Measurements from ENCODE around the gene P2RX5. TPM values are rescaled to one million over a fixed set of nuclear protein-coding genes. Genes with fewer than 3 reads are reported as not detected.

Gene P2RX5
- total and polyA plus RNA-seq, 10 of the 15 experiments (the other 5 are each of a cell fraction or from before 2014, with no cell fraction given) = 6.9 to 28.8 (median 19.5) TPM

- 0 out of 2 replicates have a peak overlapping the region, but pooled peaks have one; percentile 4 for H3K27ac ChIP-seq (ENCODE audit: control insufficient read depth, insufficient read depth)
- BruUV-seq (replicated peaks) = no TSS peak
- H3K9ac ChIP-seq (ENCODE audit: control insufficient read depth, insufficient read depth, low read length) = no peak overlapping the region; the same call in 1 of the 2 replicates
- intact Hi-C loops (cut with micrococcal nuclease; ENCODE audit: unreplicated experiment) = no loop called here
- CTCF ChIA-PET = interaction anchor here (0.9 to 2.8 kb wide), 7 partner anchors 10 to 25 kb away, joined by 3 to 12 read pairs (median 4); partner anchors contain the start of gene HASPIN
- FAIRE-seq (no peak), ATAC-seq (no peak), DNase-seq (ENCODE audit: low read depth, low spot score) (peak; percentile 37)
- no peak overlapping the region; the same call in 1 of the 2 replicates for H3K4me2 ChIP-seq (ENCODE audit: control insufficient read depth, insufficient read depth)
- WGBS (ENCODE audit: insufficient coverage, insufficient replicate concordance, low lambda C conversion rate, missing lambda C conversion rate) = 60% methylated on average over 13 of the region's 13 CpGs
- in situ Hi-C loops (cut with MboI) = loop anchor here (25.0 kb wide), 1 partner anchor 1499 kb away; no protein-coding TSS in a partner anchor
- H4K20me1 ChIP-seq (ENCODE audit: control insufficient read depth, insufficient read depth) = no peaks in the 10 kb centered on the region
- SMC1A ChIA-PET (ENCODE audit: uncharacterized antibody, unreplicated experiment) = interaction anchor here (1.0 to 4.0 kb wide), 7 partner anchors 10 to 24 kb away, joined by 3 to 33 read pairs (median 6); partner anchors contain the start of gene HASPIN
- H3K9me3 ChIP-seq (replicated peaks; ENCODE audit: control insufficient read depth, insufficient read depth, low read length) = no peaks in the 10 kb centered on the region
- RAD21 ChIA-PET (ENCODE audit: unreplicated experiment) = interaction anchor here (1.2 to 3.5 kb wide), 3 partner anchors 11 to 17 kb away, joined by 4 to 27 read pairs (median 5); partner anchors contain the start of genes HASPIN and P2RX5
- POLR2A ChIA-PET = interaction anchor here (0.7 to 1.4 kb wide), 2 partner anchors 14 to 16 kb away, joined by 3 to 5 read pairs; no protein-coding TSS in a partner anchor
- no peaks in the 10 kb centered on the region for H3K79me2 ChIP-seq (ENCODE audit: control insufficient read depth, insufficient read depth, low read length)
- no peaks in the 10 kb centered on the region for H3K27me3 ChIP-seq (replicated peaks in 1 of 2; ENCODE audit: control insufficient read depth in 2 of 2, insufficient read depth in 2 of 2, low read length in 1 of 2)
- no peak overlapping the region for H2AFZ ChIP-seq (ENCODE audit: control insufficient read depth, low read depth, low read length)
- H3K4me3 ChIP-seq = no peak overlapping the region
- peaks cover 0 to 15% of the 10 kb centered on the region in 2 experiments; a peak in 2 of 4 replicates for H3K36me3 ChIP-seq (ENCODE audit: control insufficient read depth in 2 of 2, insufficient read depth in 2 of 2, low read length in 1 of 2)
- H3K4me1 ChIP-seq (ENCODE audit: control insufficient read depth, insufficient read depth, low read length) = peaks cover 27% of the 10 kb centered on the region
- TF ChIP-seq NBN (IDR thresholded peaks at IDR 0.05) = peak; percentile 72
- no peak for TF ChIP-seq BRCA1 (IDR thresholded peaks at IDR 0.05; ENCODE audit: low read depth, low read length)
- TF ChIP-seq ZNF24 (IDR thresholded peaks at IDR 0.05) = peak; percentile 30; the same call in 1 of the 2 replicates
- TF ChIP-seq FOXM1 (IDR thresholded peaks at IDR 0.05; ENCODE audit: low read depth, low read length) = no peak
- 0 out of 2 replicates have a peak, but pooled peaks have one; percentile 68 for TF ChIP-seq ZSCAN29 (IDR thresholded peaks at IDR 0.05)
- peak; percentile 68 for TF ChIP-seq SKIL (IDR thresholded peaks at IDR 0.05; ENCODE audit: low read depth, poor library complexity, severe bottlenecking)
- TF ChIP-seq RBBP5 (conservative IDR thresholded peaks at IDR 0.05) = no peak
- TF ChIP-seq RUNX3 (IDR thresholded peaks at IDR 0.05; ENCODE audit: low read length) = peak; percentile 84
- peak; percentile 59; the same call in 1 of the 2 replicates for TF ChIP-seq MYB (IDR thresholded peaks at IDR 0.05; ENCODE audit: borderline replicate concordance, low read depth, low read length)
- TF ChIP-seq ZNF274 (IDR thresholded peaks at IDR 0.05; ENCODE audit: insufficient read depth, insufficient read length) = no peak
- TF ChIP-seq MTA3 (IDR thresholded peaks at IDR 0.05; ENCODE audit: borderline replicate concordance, low read length) = no peak
- TF ChIP-seq, protein P1, sequence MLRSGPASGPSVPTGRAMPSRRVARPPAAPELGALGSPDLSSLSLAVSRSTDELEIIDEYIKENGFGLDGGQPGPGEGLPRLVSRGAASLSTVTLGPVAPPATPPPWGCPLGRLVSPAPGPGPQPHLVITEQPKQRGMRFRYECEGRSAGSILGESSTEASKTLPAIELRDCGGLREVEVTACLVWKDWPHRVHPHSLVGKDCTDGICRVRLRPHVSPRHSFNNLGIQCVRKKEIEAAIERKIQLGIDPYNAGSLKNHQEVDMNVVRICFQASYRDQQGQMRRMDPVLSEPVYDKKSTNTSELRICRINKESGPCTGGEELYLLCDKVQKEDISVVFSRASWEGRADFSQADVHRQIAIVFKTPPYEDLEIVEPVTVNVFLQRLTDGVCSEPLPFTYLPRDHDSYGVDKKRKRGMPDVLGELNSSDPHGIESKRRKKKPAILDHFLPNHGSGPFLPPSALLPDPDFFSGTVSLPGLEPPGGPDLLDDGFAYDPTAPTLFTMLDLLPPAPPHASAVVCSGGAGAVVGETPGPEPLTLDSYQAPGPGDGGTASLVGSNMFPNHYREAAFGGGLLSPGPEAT (IDR thresholded peaks at IDR 0.05; ENCODE audit: low read depth) = peak; percentile 64; the same call in 1 of the 2 replicates
- TF ChIP-seq MLLT1 (IDR thresholded peaks at IDR 0.05) = peak; percentile 47
- peak in 1 of 2 experiments; percentile 67; a peak in 1 of 4 replicates for TF ChIP-seq BHLHE40 (IDR thresholded peaks at IDR 0.05; ENCODE audit: borderline replicate concordance in 1 of 2, low read depth in 2 of 2, low read length in 1 of 2)
- TF ChIP-seq TBL1XR1 (IDR thresholded peaks at IDR 0.05; ENCODE audit: low read depth, low read length) = no peak
- peak; percentile 74 to 77; a peak in 2 of 4 replicates for TF ChIP-seq IKZF2 (IDR thresholded peaks at IDR 0.05)
- TF ChIP-seq ZNF217 (IDR thresholded peaks at IDR 0.05) = peak; percentile 28; the same call in 1 of the 2 replicates
- TF ChIP-seq YY1 (IDR thresholded peaks at IDR 0.05; ENCODE audit: low read depth, low read length) = no peak
- TF ChIP-seq EGR1 (IDR thresholded peaks at IDR 0.05; ENCODE audit: borderline replicate concordance in 1 of 2, low read depth in 2 of 2, low read length in 2 of 2) = 0 out of 3 replicates have a peak, but pooled peaks of 1 of the 2 experiments have one; percentile 6
Observed at GRCh38 chr17:3712811-3713463, 17.0 kb upstream of the P2RX5 start.
